HCT116 (cell line): ENCODE results near the gene CERS4. TPM values are rescaled to one million over a fixed set of nuclear protein-coding genes. Genes with fewer than 3 reads are reported as not detected.

Source experiments
- ATAC-seq: fragments of 200-7000 bp; cut with Tn5 transposase; 2 replicates; pipeline ENCODE4 v1.9.1; 2020; ENCODE audit warnings: mild to moderate bottlenecking, moderate library complexity
- BruUV-seq: library from RNA; stranded (reverse); fragments of 400-500 nt; replicated peaks from 2 replicates; lab custom pipeline; 2021; lab: Mats Ljungman, UMichigan
- CTCF ChIA-PET: fragments of 300-600 bp; sonication (Branson Sonifier 250); formaldehyde crosslinking; loops from one replicate; lab custom pipeline; 2021; ENCODE audit warnings: antibody characterized with exemption; lab: Charles Lee
- POLR2A ChIA-PET: fragments of 300-600, 350-600 bp; sonication (Branson Sonifier 250); formaldehyde crosslinking; loops from one replicate; lab custom pipeline; 2021; ENCODE audit warnings: antibody characterized with exemption; lab: Charles Lee
- RAD21 ChIA-PET, 2 experiments: fragments of 300-600 bp; sonication (Branson Sonifier 250); formaldehyde crosslinking; loops; one replicate each; lab custom pipeline; 2023; ENCODE audit warnings: low total read pairs in 2 of 2; ENCODE audit not compliant: uncharacterized antibody in 2 of 2, unreplicated experiment in 2 of 2, low non-redundant PET in 1 of 2; lab: Charles Lee
- DNase-seq: peaks from one replicate; pipeline ENCODE4 v3.0.0-alpha.2; 2010; ENCODE audit warnings: low read depth, low spot score
- H2AFZ ChIP-seq: fragments of 200-600 bp; shearing (Covaris generic), sonication (generic); 2 replicates; pipeline ENCODE4 v1.6.1; 2017; ENCODE audit warnings: low read depth, mixed run types, mixed read lengths, antibody characterized with exemption, low read length; ENCODE audit not compliant: poor library complexity, severe bottlenecking
- H3K27ac ChIP-seq: 2 replicates; pipeline ENCODE4 v1.5.1; 2012; ENCODE audit warnings: low read depth, low read length
- H3K27me3 ChIP-seq: fragments of 200-600 bp; sonication (generic); 2 replicates; pipeline ENCODE4 v1.6.1; 2016; ENCODE audit warnings: mixed run types, low read length, mixed read lengths; ENCODE audit not compliant: insufficient read depth
- H3K36me3 ChIP-seq, 2 experiments: fragments of 200-500 bp in 1 of 2; fragments of 200-600 bp in 1 of 2; sonication (Bioruptor generic) in 1 of 2; sonication (generic) in 1 of 2; 2 replicates each; pipeline versions ENCODE4 v1.5.1 to v1.6.1; 2014 to 2016; ENCODE audit warnings: low read length in 2 of 2, inconsistent platforms in 1 of 2, mixed read lengths in 1 of 2, mixed run types in 1 of 2; ENCODE audit not compliant: insufficient read depth in 2 of 2, control insufficient read depth in 1 of 2
- H3K4me1 ChIP-seq, 2 experiments: fragments of 200-600 bp in 1 of 2; sonication (generic) in 1 of 2; 2 replicates each; pipeline versions ENCODE4 v1.5.1 to v1.6.1; 2012 to 2017; ENCODE audit warnings: low read length in 2 of 2, inconsistent platforms in 1 of 2, mild to moderate bottlenecking in 1 of 2, mixed read lengths in 1 of 2, mixed run types in 1 of 2, moderate library complexity in 1 of 2; ENCODE audit not compliant: insufficient read depth in 2 of 2, control insufficient read depth in 1 of 2
- H3K4me2 ChIP-seq: fragments of 200-600 bp; sonication (generic); 2 replicates; pipeline ENCODE4 v1.6.1; 2017; ENCODE audit warnings: mixed run types, low read length, mixed read lengths
- H3K4me3 ChIP-seq, 2 experiments: fragments of 200-600 bp in 1 of 2; sonication (generic) in 1 of 2; replicated peaks in 1 of 2; 2 replicates each; pipeline ENCODE4 v1.5.1; 2011 to 2016; ENCODE audit warnings: low read length in 2 of 2, control low read depth in 1 of 2, low read depth in 1 of 2, mild to moderate bottlenecking in 1 of 2, mixed read lengths in 1 of 2, mixed run types in 1 of 2
- H3K79me2 ChIP-seq: fragments of 200-600 bp; sonication (generic); 2 replicates; pipeline ENCODE4 v1.6.1; 2017; ENCODE audit warnings: mild to moderate bottlenecking, mixed run types, low read length, moderate library complexity, mixed read lengths; ENCODE audit not compliant: insufficient read depth
- H3K9ac ChIP-seq: fragments of 200-600 bp; sonication (generic); 2 replicates; pipeline ENCODE4 v1.6.1; 2016; ENCODE audit warnings: low read length, mixed read lengths
- H3K9me2 ChIP-seq: fragments of 200-600 bp; sonication (generic), shearing (Covaris generic); 2 replicates; pipeline ENCODE4 v1.6.1; 2017; ENCODE audit warnings: mixed run types, mild to moderate bottlenecking, moderate library complexity; ENCODE audit not compliant: insufficient read depth
- H3K9me3 ChIP-seq, 2 experiments: fragments of 200-500 bp in 1 of 2; fragments of 200-600 bp in 1 of 2; sonication (Bioruptor generic) in 1 of 2; sonication (generic) in 1 of 2; 2 replicates each; pipeline ENCODE4 v1.6.1; 2014 to 2017; ENCODE audit warnings: low read length in 2 of 2, mixed read lengths in 2 of 2, inconsistent platforms in 1 of 2, low read depth in 1 of 2, mild to moderate bottlenecking in 1 of 2, mixed run types in 1 of 2, moderate library complexity in 1 of 2; ENCODE audit not compliant: control insufficient read depth in 1 of 2, insufficient read depth in 1 of 2
- H4K20me1 ChIP-seq: fragments of 200-600 bp; sonication (generic), shearing (Covaris generic); 2 replicates; pipeline ENCODE4 v1.6.1; 2017; ENCODE audit warnings: mixed run types, mild to moderate bottlenecking, moderate library complexity; ENCODE audit not compliant: insufficient read depth
- CTCF ChIP-seq, 3 experiments: fragments of 200-600 bp in 1 of 3; sonication (generic) in 1 of 3; IDR thresholded peaks in 2 of 3; conservative IDR thresholded peaks in 1 of 3; 2 replicates each; pipeline ENCODE4 v1.5.1; 2012 to 2017; ENCODE audit warnings: low read depth in 2 of 3, low read length in 2 of 3, antibody characterized with exemption in 1 of 3, borderline replicate concordance in 1 of 3, control low read depth in 1 of 3, mild to moderate bottlenecking in 1 of 3, mixed read lengths in 1 of 3, mixed run types in 1 of 3, moderate library complexity in 1 of 3; ENCODE audit not compliant: insufficient read depth in 1 of 3
- EGR1 ChIP-seq: IDR thresholded peaks from 2 replicates; pipeline ENCODE4 v1.6.1; 2012; ENCODE audit warnings: low read depth
- ELF1 ChIP-seq: IDR thresholded peaks from 2 replicates; pipeline ENCODE4 v1.6.1; 2012; ENCODE audit warnings: low read depth, borderline replicate concordance
- EZH2 ChIP-seq: fragments of 200-600 bp; sonication (generic); IDR thresholded peaks from 2 replicates; pipeline ENCODE4 v1.6.1; 2017; ENCODE audit warnings: antibody characterized with exemption, mixed run types
- FOSL1 ChIP-seq: IDR thresholded peaks from 2 replicates; pipeline ENCODE4 v1.6.1; 2012; ENCODE audit warnings: low read depth
- REST ChIP-seq: IDR thresholded peaks from 2 replicates; pipeline ENCODE4 v1.6.1; 2012; ENCODE audit warnings: low read depth
- SIN3A ChIP-seq: IDR thresholded peaks from 2 replicates; pipeline ENCODE4 v1.6.1; 2012; ENCODE audit warnings: low read depth
- TCF7L2 ChIP-seq: IDR thresholded peaks from 2 replicates; pipeline ENCODE4 v1.7.0; 2011; ENCODE audit warnings: borderline replicate concordance, inconsistent platforms; ENCODE audit not compliant: insufficient read depth, insufficient read length; ENCODE audit errors: extremely low read depth
- ZFX ChIP-seq: fragments of 450-650 bp; IDR thresholded peaks from 2 replicates; pipeline ENCODE4 v1.6.1; 2017
- ZNF274 ChIP-seq: fragments of 200-500 bp; sonication (Bioruptor generic); IDR thresholded peaks from 2 replicates; pipeline ENCODE4 v1.6.1; 2014; ENCODE audit warnings: mild to moderate bottlenecking, low read depth, low read length, inconsistent platforms
- intact Hi-C: fragments of 100-400 bp; cut with micrococcal nuclease; formaldehyde crosslinking; loops from 2 replicates; pipeline ENCODE4 v1.10.0; 2022
- total RNA-seq: library from RNA; stranded (reverse); gene quantifications from one replicate; pipeline ENCODE4 v1.2.1, GENCODE V29; 2021; ENCODE audit not compliant: unreplicated experiment

The CERS4 gene
- total RNA-seq, 1 experiment from 2014 or later, result 26.0 TPM

- BruUV-seq, result no TSS peak
- no peak for DNase-seq
- TF ChIP-seq SIN3A, result no peak
- TF ChIP-seq EZH2, result no peak
- no peak for TF ChIP-seq ZNF274
- TF ChIP-seq ELF1, result no peak
- TF ChIP-seq TCF7L2, result no peak
- no peak for TF ChIP-seq REST
- TF ChIP-seq EGR1, result no peak
- TF ChIP-seq CTCF (IDR thresholded peaks at IDR 0.05 in 2 of 3, conservative IDR thresholded peaks at IDR 0.05 in 1 of 3; ENCODE audit: borderline replicate concordance in 1 of 3, insufficient read depth in 1 of 3, low read depth in 2 of 3, low read length in 2 of 3), result no peak
- no peak for TF ChIP-seq ZFX
- TF ChIP-seq FOSL1, result no peak
- TF ChIP-seq, all 23 proteins: peak for 0
Observed at GRCh38 chr19:8261881-8262280, 52.7 kb downstream of the CERS4 start.

More at GRCh38 chr19:8261881-8262280, 52.7 kb downstream of the CERS4 start:
- Histone ChIP-seq H3K36me3 (no peaks in the 10 kb centered on the region), H3K4me2 (no peak overlapping the region), H2AFZ (no peak overlapping the region), H3K27me3 (no peaks in the 10 kb centered on the region), H3K79me2 (no peaks in the 10 kb centered on the region), H3K4me3 (no peak overlapping the region), H4K20me1 (no peaks in the 10 kb centered on the region), H3K9me3 (no peaks in the 10 kb centered on the region), H3K9ac (no peak overlapping the region), H3K9me2 (no peaks in the 10 kb centered on the region), H3K4me1 (peaks cover 9 to 25% of the 10 kb centered on the region in 2 experiments), H3K27ac (no peak overlapping the region)
- POLR2A ChIA-PET, result no interaction called here
- ATAC-seq, result no peak
- CTCF ChIA-PET, result no interaction called here
- intact Hi-C loops, result loop anchor here (10.0 kb wide), 1 partner anchor 313 kb away; the partner anchor contains the start of gene MYO1F
- RAD21 ChIA-PET, result no interaction called here
